A549 (cell line): Measurements from ENCODE around the gene CD84. TPM values are rescaled to one million over a fixed set of nuclear protein-coding genes. Genes with fewer than 3 reads are reported as not detected.

Experiments used
- ATAC-seq, 2 experiments: fragments of 200-7000 bp in 1 of 2; fragments of >200 bp in 1 of 2; cut with Nextera tagmentation in 1 of 2; cut with Tn5 transposase in 1 of 2; 3 replicates each; pipeline versions ENCODE4 v1.8.0 to v1.9.1; 2018 to 2020; ENCODE audit warnings: mild to moderate bottlenecking in 1 of 2, moderate library complexity in 1 of 2
- CTCF ChIA-PET: fragments of 300-600 bp; sonication (Branson Sonifier 250); formaldehyde crosslinking; extraction: SDS; loops from one replicate; lab custom pipeline; 2021; ENCODE audit warnings: antibody characterized with exemption, inconsistent platforms; lab: Yijun Ruan, JAX
- POLR2A ChIA-PET: fragments of 350-600 bp; formaldehyde crosslinking; extraction: SDS; loops from one replicate; lab custom pipeline; 2021; ENCODE audit warnings: antibody characterized with exemption, inconsistent platforms; lab: Yijun Ruan, JAX
- DNase-seq, 2 experiments: peaks; one replicate each; pipeline versions ENCODE4 v3.0.0 to v3.0.0-alpha.2; 2011 to 2016; ENCODE audit warnings: low read depth in 1 of 2, low spot score in 1 of 2
- FAIRE-seq: peaks from 2 replicates; lab custom pipeline; 2011; peaks lifted over from hg19 to GRCh38; lab: Jason Lieb, UNC
- H3K27ac ChIP-seq, 2 experiments: fragments of >200 bp; sonication (Bioruptor Twin); formaldehyde crosslinking; 3 replicates each; pipeline ENCODE4 v1.5.1; 2016 to 2017
- H3K4me1 ChIP-seq: fragments of >200 bp; sonication (Bioruptor Twin); formaldehyde crosslinking; 3 replicates; pipeline ENCODE4 v1.6.1; 2016
- H3K4me2 ChIP-seq: fragments of >200 bp; sonication (Bioruptor Twin); formaldehyde crosslinking; 3 replicates; pipeline ENCODE4 v1.6.1; 2016
- H3K4me3 ChIP-seq: fragments of >200 bp; sonication (Bioruptor Twin); formaldehyde crosslinking; 3 replicates; pipeline ENCODE4 v1.5.1; 2016
- H3K9me3 ChIP-seq: fragments of >200 bp; sonication (Bioruptor Twin); formaldehyde crosslinking; 3 replicates; pipeline ENCODE4 v1.6.1; 2016
- BHLHE40 ChIP-seq: IDR thresholded peaks from 2 replicates; pipeline ENCODE4 v1.6.1; 2012; ENCODE audit warnings: low read depth, low read length, inconsistent platforms
- CTCF ChIP-seq: fragments of >200 bp; sonication (Bioruptor Twin); formaldehyde crosslinking; IDR thresholded peaks from 3 replicates; pipeline ENCODE4 v1.5.1; 2016
- E2F6 ChIP-seq: IDR thresholded peaks from 2 replicates; pipeline ENCODE4 v1.6.1; 2012; ENCODE audit warnings: low read depth, borderline replicate concordance
- EHF ChIP-seq: fragments of 250-450 bp; sonication (Bioruptor Pico); IDR thresholded peaks from 2 replicates; pipeline ENCODE4 v1.5.0; 2020; ENCODE audit warnings: mild to moderate bottlenecking
- FOSB ChIP-seq: fragments of 250-450 bp; sonication (Bioruptor Pico); IDR thresholded peaks from 2 replicates; pipeline ENCODE4 v1.5.0; 2020; ENCODE audit warnings: mild to moderate bottlenecking, moderate library complexity
- HOXA7 ChIP-seq: fragments of 250-450 bp; sonication (Bioruptor Pico); IDR thresholded peaks from 2 replicates; pipeline ENCODE4 v1.5.0; 2020; ENCODE audit warnings: mild to moderate bottlenecking, moderate library complexity
- JUN ChIP-seq, 2 experiments: fragments of >200 bp; sonication (Bioruptor Twin); formaldehyde crosslinking; IDR thresholded peaks; 2 replicates in 1 of 2; 3 replicates in 1 of 2; pipeline ENCODE4 v1.6.1; 2016 to 2017
- JUNB ChIP-seq: fragments of >200 bp; sonication (Bioruptor Twin); formaldehyde crosslinking; IDR thresholded peaks from 2 replicates; pipeline ENCODE4 v1.6.1; 2016
- KDM5A ChIP-seq: fragments of 200-600 bp; sonication (generic); IDR thresholded peaks from 2 replicates; pipeline ENCODE4 v1.6.1; 2016; ENCODE audit warnings: antibody characterized with exemption, mild to moderate bottlenecking
- MYC ChIP-seq: IDR thresholded peaks from 2 replicates; pipeline ENCODE4 v1.6.1; 2012; ENCODE audit warnings: mild to moderate bottlenecking, inconsistent platforms, low read length, improper control_type of control experiment, borderline replicate concordance
- POLR2AphosphoS2 ChIP-seq: conservative IDR thresholded peaks from 2 replicates; pipeline ENCODE4 v1.6.1; 2012; ENCODE audit warnings: low read length, improper control_type of control experiment, inconsistent platforms
- RCOR1 ChIP-seq: fragments of 150-350 bp; IDR thresholded peaks from 2 replicates; pipeline ENCODE4 v1.6.1; 2014; ENCODE audit warnings: antibody characterized with exemption, low read length, low read depth
- RFX5 ChIP-seq: fragments of 450-650 bp; IDR thresholded peaks from 2 replicates; pipeline ENCODE4 v1.7.1; 2014; ENCODE audit warnings: antibody characterized with exemption, mild to moderate bottlenecking, moderate library complexity
- ZNF302 ChIP-seq: fragments of 250-450 bp; sonication (Bioruptor Pico); IDR thresholded peaks from 2 replicates; pipeline ENCODE4 v1.9.0; 2021; ENCODE audit warnings: inconsistent platforms, mild to moderate bottlenecking, moderate library complexity
- WGBS: methylation state at CpG from one replicate; pipeline ENCODE4 v1.1.6; 2017; ENCODE audit errors: missing lambda C conversion rate; 5-methylcytosine and 5-hydroxymethylcytosine counted together
- polyA plus RNA-seq, 4 experiments: library from polyadenylated mRNA; depleted of rRNA in 3 of 4; stranded (reverse); fragments of >200 nt; fragmentation: RNase III in 1 of 4; extraction: RNeasy Plus Mini Kit Qiagen cat#74134 plus additional on column Dnase treatment in 1 of 4; gene quantifications; 2 replicates in 3 of 4; 3 replicates in 1 of 4; pipeline ENCODE4 v1.2.3, GENCODE V29; 2011 to 2017
- TF ChIP-seq, protein P1 (sequence below): IDR thresholded peaks from 2 replicates; pipeline ENCODE4 v1.6.1; 2012
- TF ChIP-seq, protein P2 (sequence below): fragments of 250-450 bp; sonication (Bioruptor Pico); IDR thresholded peaks from 2 replicates; pipeline ENCODE4 v1.5.0; 2020; ENCODE audit warnings: low read depth, mild to moderate bottlenecking, moderate library complexity
- TF ChIP-seq, protein P3 (sequence below): fragments of >200 bp; sonication (Bioruptor Twin); formaldehyde crosslinking; IDR thresholded peaks from 3 replicates; pipeline ENCODE4 v1.6.1; 2016

Gene CD84
- polyA plus RNA-seq, 2 of the 4 experiments (the other 2 are of a cell fraction) = not detected

GRCh38 chr1:160608941-160609340 is 29.6 kb upstream of the CD84 start:
- POLR2A ChIA-PET = no interaction called here
- ATAC-seq (no peak), FAIRE-seq (no peak), DNase-seq (no peak)
- Histone ChIP-seq H3K4me2 (no peak overlapping the region), H3K4me1 (no peaks in the 10 kb centered on the region), H3K4me3 (no peak overlapping the region), H3K27ac (no peak overlapping the region), H3K9me3 (no peaks in the 10 kb centered on the region)
- CTCF ChIA-PET = interaction anchor here (0.9 to 7.0 kb wide), 9 partner anchors 11 to 346 kb away, joined by 3 to 115 read pairs (median 3); partner anchors contain the start of gene ITLN2
- TF ChIP-seq, protein P1, sequence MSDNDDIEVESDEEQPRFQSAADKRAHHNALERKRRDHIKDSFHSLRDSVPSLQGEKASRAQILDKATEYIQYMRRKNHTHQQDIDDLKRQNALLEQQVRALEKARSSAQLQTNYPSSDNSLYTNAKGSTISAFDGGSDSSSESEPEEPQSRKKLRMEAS = no peak
- TF ChIP-seq JUN (IDR thresholded peaks at IDR 0.05) = no peak

DNA sequence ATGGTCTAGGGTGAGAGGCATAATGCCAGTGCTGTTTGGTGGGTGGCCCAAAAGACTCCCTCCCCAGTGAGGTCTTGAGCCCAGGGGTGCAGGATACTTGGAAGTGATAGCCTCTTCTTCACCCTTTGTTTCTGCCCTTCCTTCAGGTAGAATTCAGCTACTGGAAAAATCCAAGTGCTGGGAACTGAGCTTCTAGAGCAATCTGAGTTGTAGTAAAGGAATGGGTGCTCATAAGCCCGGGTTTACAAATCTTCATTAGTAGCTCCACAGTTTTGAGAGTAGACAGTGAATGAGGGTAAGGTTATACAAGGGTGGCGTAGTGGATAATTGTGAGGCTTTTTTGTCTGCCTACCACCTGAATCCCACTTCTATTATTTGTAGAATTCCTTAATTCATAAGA is 29.2 kb upstream of the CD84 start:
- CTCF ChIA-PET = interaction anchor here (0.9 to 7.0 kb wide), 11 partner anchors 10 to 346 kb away, joined by 3 to 115 read pairs (median 4); partner anchors contain the start of gene ITLN2
- Histone ChIP-seq H3K9me3 (no peaks in the 10 kb centered on the region), H3K27ac (no peak overlapping the region), H3K4me1 (no peaks in the 10 kb centered on the region), H3K4me3 (no peak overlapping the region), H3K4me2 (no peak overlapping the region)
- no peak for ATAC-seq
- FAIRE-seq = no peak
- DNase-seq = no peak
- POLR2A ChIA-PET = no interaction called here
- WGBS = 28% methylated on average over 2 of the region's 2 CpGs
- TF ChIP-seq HOXA7 (CRISPR knock-in tag) = no peak
- TF ChIP-seq, protein P2, sequence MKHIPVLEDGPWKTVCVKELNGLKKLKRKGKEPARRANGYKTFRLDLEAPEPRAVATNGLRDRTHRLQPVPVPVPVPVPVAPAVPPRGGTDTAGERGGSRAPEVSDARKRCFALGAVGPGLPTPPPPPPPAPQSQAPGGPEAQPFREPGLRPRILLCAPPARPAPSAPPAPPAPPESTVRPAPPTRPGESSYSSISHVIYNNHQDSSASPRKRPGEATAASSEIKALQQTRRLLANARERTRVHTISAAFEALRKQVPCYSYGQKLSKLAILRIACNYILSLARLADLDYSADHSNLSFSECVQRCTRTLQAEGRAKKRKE (CRISPR knock-in tag) = no peak
- TF ChIP-seq EHF (CRISPR knock-in tag) = no peak
- TF ChIP-seq, protein P3, sequence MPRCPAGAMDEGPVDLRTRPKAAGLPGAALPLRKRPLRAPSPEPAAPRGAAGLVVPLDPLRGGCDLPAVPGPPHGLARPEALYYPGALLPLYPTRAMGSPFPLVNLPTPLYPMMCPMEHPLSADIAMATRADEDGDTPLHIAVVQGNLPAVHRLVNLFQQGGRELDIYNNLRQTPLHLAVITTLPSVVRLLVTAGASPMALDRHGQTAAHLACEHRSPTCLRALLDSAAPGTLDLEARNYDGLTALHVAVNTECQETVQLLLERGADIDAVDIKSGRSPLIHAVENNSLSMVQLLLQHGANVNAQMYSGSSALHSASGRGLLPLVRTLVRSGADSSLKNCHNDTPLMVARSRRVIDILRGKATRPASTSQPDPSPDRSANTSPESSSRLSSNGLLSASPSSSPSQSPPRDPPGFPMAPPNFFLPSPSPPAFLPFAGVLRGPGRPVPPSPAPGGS = no peak
- no peak for TF ChIP-seq BHLHE40
- no peak for TF ChIP-seq RFX5
- TF ChIP-seq KDM5A = no peak
- TF ChIP-seq CTCF = no peak
- TF ChIP-seq E2F6 = no peak
- no peak for TF ChIP-seq JUNB
- TF ChIP-seq RCOR1 = no peak
- no peak for TF ChIP-seq ZNF302 (CRISPR knock-in tag)
- TF ChIP-seq POLR2AphosphoS2 = no peak
- TF ChIP-seq, protein P1 = no peak
- TF ChIP-seq FOSB = no peak
- TF ChIP-seq, all 56 proteins: peak for 0

GRCh38 chr1:160608057-160608456 is 28.8 kb upstream of the CD84 start:
- Histone ChIP-seq H3K9me3 (no peaks in the 10 kb centered on the region), H3K4me2 (no peak overlapping the region), H3K4me3 (no peak overlapping the region), H3K4me1 (no peaks in the 10 kb centered on the region), H3K27ac (no peak overlapping the region)
- no peak for ATAC-seq
- WGBS = 41% methylated on average over 6 of the region's 6 CpGs
- ChIA-PET CTCF (interaction anchor here (0.7 to 7.0 kb wide), 12 partner anchors 18 to 255 kb away, joined by 3 to 115 read pairs (median 5); no protein-coding TSS in a partner anchor), POLR2A (no interaction called here)
- TF ChIP-seq MYC (no peak), ZNF302 (CRISPR knock-in tag) (no peak)
- TF ChIP-seq, protein P1 = no peak
- no peak for FAIRE-seq
- no peak for DNase-seq
